HCT116 (cell line): Measurements from ENCODE around the gene IMMP2L. TPM values are rescaled to one million over a fixed set of nuclear protein-coding genes. Genes with fewer than 3 reads are reported as not detected.

Experiments used
- ATAC-seq: fragments of 200-7000 bp; cut with Tn5 transposase; 2 replicates; pipeline ENCODE4 v1.9.1; 2020; ENCODE audit warnings: mild to moderate bottlenecking, moderate library complexity
- BruUV-seq: library from RNA; stranded (reverse); fragments of 400-500 nt; replicated peaks from 2 replicates; lab custom pipeline; 2021; lab: Mats Ljungman, UMichigan
- CTCF ChIA-PET: fragments of 300-600 bp; sonication (Branson Sonifier 250); formaldehyde crosslinking; loops from one replicate; lab custom pipeline; 2021; ENCODE audit warnings: antibody characterized with exemption; lab: Charles Lee
- POLR2A ChIA-PET: fragments of 300-600, 350-600 bp; sonication (Branson Sonifier 250); formaldehyde crosslinking; loops from one replicate; lab custom pipeline; 2021; ENCODE audit warnings: antibody characterized with exemption; lab: Charles Lee
- RAD21 ChIA-PET, 2 experiments: fragments of 300-600 bp; sonication (Branson Sonifier 250); formaldehyde crosslinking; loops; one replicate each; lab custom pipeline; 2023; ENCODE audit warnings: low total read pairs in 2 of 2; ENCODE audit not compliant: uncharacterized antibody in 2 of 2, unreplicated experiment in 2 of 2, low non-redundant PET in 1 of 2; lab: Charles Lee
- DNase-seq: peaks from one replicate; pipeline ENCODE4 v3.0.0-alpha.2; 2010; ENCODE audit warnings: low read depth, low spot score
- H2AFZ ChIP-seq: fragments of 200-600 bp; shearing (Covaris generic), sonication (generic); 2 replicates; pipeline ENCODE4 v1.6.1; 2017; ENCODE audit warnings: low read depth, mixed run types, mixed read lengths, antibody characterized with exemption, low read length; ENCODE audit not compliant: poor library complexity, severe bottlenecking
- H3K27ac ChIP-seq: 2 replicates; pipeline ENCODE4 v1.5.1; 2012; ENCODE audit warnings: low read depth, low read length
- H3K27me3 ChIP-seq: fragments of 200-600 bp; sonication (generic); 2 replicates; pipeline ENCODE4 v1.6.1; 2016; ENCODE audit warnings: mixed run types, low read length, mixed read lengths; ENCODE audit not compliant: insufficient read depth
- H3K36me3 ChIP-seq, 2 experiments: fragments of 200-500 bp in 1 of 2; fragments of 200-600 bp in 1 of 2; sonication (Bioruptor generic) in 1 of 2; sonication (generic) in 1 of 2; 2 replicates each; pipeline versions ENCODE4 v1.5.1 to v1.6.1; 2014 to 2016; ENCODE audit warnings: low read length in 2 of 2, inconsistent platforms in 1 of 2, mixed read lengths in 1 of 2, mixed run types in 1 of 2; ENCODE audit not compliant: insufficient read depth in 2 of 2, control insufficient read depth in 1 of 2
- H3K4me1 ChIP-seq, 2 experiments: fragments of 200-600 bp in 1 of 2; sonication (generic) in 1 of 2; 2 replicates each; pipeline versions ENCODE4 v1.5.1 to v1.6.1; 2012 to 2017; ENCODE audit warnings: low read length in 2 of 2, inconsistent platforms in 1 of 2, mild to moderate bottlenecking in 1 of 2, mixed read lengths in 1 of 2, mixed run types in 1 of 2, moderate library complexity in 1 of 2; ENCODE audit not compliant: insufficient read depth in 2 of 2, control insufficient read depth in 1 of 2
- H3K4me2 ChIP-seq: fragments of 200-600 bp; sonication (generic); 2 replicates; pipeline ENCODE4 v1.6.1; 2017; ENCODE audit warnings: mixed run types, low read length, mixed read lengths
- H3K4me3 ChIP-seq, 2 experiments: fragments of 200-600 bp in 1 of 2; sonication (generic) in 1 of 2; replicated peaks in 1 of 2; 2 replicates each; pipeline ENCODE4 v1.5.1; 2011 to 2016; ENCODE audit warnings: low read length in 2 of 2, control low read depth in 1 of 2, low read depth in 1 of 2, mild to moderate bottlenecking in 1 of 2, mixed read lengths in 1 of 2, mixed run types in 1 of 2
- H3K79me2 ChIP-seq: fragments of 200-600 bp; sonication (generic); 2 replicates; pipeline ENCODE4 v1.6.1; 2017; ENCODE audit warnings: mild to moderate bottlenecking, mixed run types, low read length, moderate library complexity, mixed read lengths; ENCODE audit not compliant: insufficient read depth
- H3K9ac ChIP-seq: fragments of 200-600 bp; sonication (generic); 2 replicates; pipeline ENCODE4 v1.6.1; 2016; ENCODE audit warnings: low read length, mixed read lengths
- H3K9me2 ChIP-seq: fragments of 200-600 bp; sonication (generic), shearing (Covaris generic); 2 replicates; pipeline ENCODE4 v1.6.1; 2017; ENCODE audit warnings: mixed run types, mild to moderate bottlenecking, moderate library complexity; ENCODE audit not compliant: insufficient read depth
- H3K9me3 ChIP-seq, 2 experiments: fragments of 200-500 bp in 1 of 2; fragments of 200-600 bp in 1 of 2; sonication (Bioruptor generic) in 1 of 2; sonication (generic) in 1 of 2; 2 replicates each; pipeline ENCODE4 v1.6.1; 2014 to 2017; ENCODE audit warnings: low read length in 2 of 2, mixed read lengths in 2 of 2, inconsistent platforms in 1 of 2, low read depth in 1 of 2, mild to moderate bottlenecking in 1 of 2, mixed run types in 1 of 2, moderate library complexity in 1 of 2; ENCODE audit not compliant: control insufficient read depth in 1 of 2, insufficient read depth in 1 of 2
- H4K20me1 ChIP-seq: fragments of 200-600 bp; sonication (generic), shearing (Covaris generic); 2 replicates; pipeline ENCODE4 v1.6.1; 2017; ENCODE audit warnings: mixed run types, mild to moderate bottlenecking, moderate library complexity; ENCODE audit not compliant: insufficient read depth
- CBX3 ChIP-seq: IDR thresholded peaks from 2 replicates; pipeline ENCODE4 v1.6.1; 2012; ENCODE audit warnings: low read depth
- CEBPB ChIP-seq: IDR thresholded peaks from 2 replicates; pipeline ENCODE4 v1.6.1; 2012; ENCODE audit warnings: low read depth
- ELF1 ChIP-seq: IDR thresholded peaks from 2 replicates; pipeline ENCODE4 v1.6.1; 2012; ENCODE audit warnings: low read depth, borderline replicate concordance
- EZH2 ChIP-seq: fragments of 200-600 bp; sonication (generic); IDR thresholded peaks from 2 replicates; pipeline ENCODE4 v1.6.1; 2017; ENCODE audit warnings: antibody characterized with exemption, mixed run types
- EZH2phosphoT487 ChIP-seq: fragments of 200-600 bp; IDR thresholded peaks from 2 replicates; pipeline ENCODE4 v1.6.1; 2018; ENCODE audit warnings: antibody characterized with exemption, borderline replicate concordance
- MAX ChIP-seq: IDR thresholded peaks from 2 replicates; pipeline ENCODE4 v1.6.1; 2012
- SIN3A ChIP-seq: IDR thresholded peaks from 2 replicates; pipeline ENCODE4 v1.6.1; 2012; ENCODE audit warnings: low read depth
- TCF7L2 ChIP-seq: IDR thresholded peaks from 2 replicates; pipeline ENCODE4 v1.7.0; 2011; ENCODE audit warnings: borderline replicate concordance, inconsistent platforms; ENCODE audit not compliant: insufficient read depth, insufficient read length; ENCODE audit errors: extremely low read depth
- YY1 ChIP-seq: IDR thresholded peaks from 2 replicates; pipeline ENCODE4 v1.6.1; 2011; ENCODE audit warnings: low read length, low read depth, moderate library complexity, mild to moderate bottlenecking; ENCODE audit not compliant: insufficient replicate concordance; ENCODE audit errors: extremely low read depth
- ZBTB33 ChIP-seq: IDR thresholded peaks from 2 replicates; pipeline ENCODE4 v1.6.1; 2011; ENCODE audit warnings: mild to moderate bottlenecking, low read length, moderate library complexity; ENCODE audit not compliant: insufficient replicate concordance; ENCODE audit errors: extremely low read depth
- intact Hi-C: fragments of 100-400 bp; cut with micrococcal nuclease; formaldehyde crosslinking; loops from 2 replicates; pipeline ENCODE4 v1.10.0; 2022
- total RNA-seq: library from RNA; stranded (reverse); gene quantifications from one replicate; pipeline ENCODE4 v1.2.1, GENCODE V29; 2021; ENCODE audit not compliant: unreplicated experiment
- TF ChIP-seq, protein P1 (sequence below): IDR thresholded peaks from 2 replicates; pipeline ENCODE4 v1.6.1; 2012

Gene IMMP2L
- total RNA-seq, 1 experiment from 2014 or later: 21.1 TPM

DNA sequence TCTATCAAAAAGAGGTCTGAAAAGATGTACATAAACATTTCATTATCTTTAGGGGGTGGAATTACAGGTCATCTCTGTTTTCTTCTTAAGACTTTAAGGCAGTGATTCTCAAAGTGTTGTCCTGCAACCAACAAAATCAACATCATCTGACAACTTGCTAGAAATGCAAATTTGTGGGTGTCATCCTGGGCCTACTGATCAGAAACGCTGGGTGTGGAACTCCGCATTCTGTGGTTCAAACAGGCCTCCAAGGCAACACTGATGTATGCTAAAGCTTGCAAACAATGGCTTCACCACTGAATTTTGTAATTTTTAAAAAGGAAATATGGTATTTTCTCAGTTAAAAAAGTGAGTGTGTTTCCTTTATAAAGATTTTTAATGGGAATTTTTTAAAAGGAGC is 873.4 kb downstream of the IMMP2L start:
- POLR2A ChIA-PET: no interaction called here

More for the DNA sequence above, 873.4 kb downstream of the IMMP2L start:
- no TSS peak for BruUV-seq
- H3K27ac ChIP-seq: no peak overlapping the region
- H2AFZ ChIP-seq: no peak overlapping the region
- H3K27me3 ChIP-seq: no peaks in the 10 kb centered on the region
- DNase-seq: no peak
- ATAC-seq: no peak
- no peak overlapping the region for H3K4me2 ChIP-seq
- ChIA-PET CTCF (no interaction called here), RAD21 (no interaction called here)
- no peaks in the 10 kb centered on the region for H3K79me2 ChIP-seq
- H3K9ac ChIP-seq: no peak overlapping the region
- H4K20me1 ChIP-seq: no peaks in the 10 kb centered on the region
- H3K4me1 ChIP-seq: no peaks in the 10 kb centered on the region
- no peaks in the 10 kb centered on the region for H3K9me2 ChIP-seq
- H3K4me3 ChIP-seq: no peak overlapping the region
- TF ChIP-seq CEBPB (no peak), EZH2 (no peak), EZH2phosphoT487 (no peak), CBX3 (no peak), ELF1 (no peak), MAX (no peak), YY1 (no peak), ZBTB33 (no peak), TCF7L2 (no peak), SIN3A (no peak)
- TF ChIP-seq, protein P1, sequence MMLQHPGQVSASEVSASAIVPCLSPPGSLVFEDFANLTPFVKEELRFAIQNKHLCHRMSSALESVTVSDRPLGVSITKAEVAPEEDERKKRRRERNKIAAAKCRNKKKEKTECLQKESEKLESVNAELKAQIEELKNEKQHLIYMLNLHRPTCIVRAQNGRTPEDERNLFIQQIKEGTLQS: no peak
- intact Hi-C loops: loop anchor here (10.0 kb wide), 1 partner anchor 286 kb away; no protein-coding TSS in a partner anchor
- H3K36me3 ChIP-seq: no peaks in the 10 kb centered on the region
- H3K9me3 ChIP-seq: no peaks in the 10 kb centered on the region
